ENCODE results near the gene IL6.
"Not testable (repeated sequence)": the region's sequence is repeated elsewhere in the genome, so short reads cannot be mapped to it uniquely, and the experiment has no call there.

IL6 gene

DNA sequence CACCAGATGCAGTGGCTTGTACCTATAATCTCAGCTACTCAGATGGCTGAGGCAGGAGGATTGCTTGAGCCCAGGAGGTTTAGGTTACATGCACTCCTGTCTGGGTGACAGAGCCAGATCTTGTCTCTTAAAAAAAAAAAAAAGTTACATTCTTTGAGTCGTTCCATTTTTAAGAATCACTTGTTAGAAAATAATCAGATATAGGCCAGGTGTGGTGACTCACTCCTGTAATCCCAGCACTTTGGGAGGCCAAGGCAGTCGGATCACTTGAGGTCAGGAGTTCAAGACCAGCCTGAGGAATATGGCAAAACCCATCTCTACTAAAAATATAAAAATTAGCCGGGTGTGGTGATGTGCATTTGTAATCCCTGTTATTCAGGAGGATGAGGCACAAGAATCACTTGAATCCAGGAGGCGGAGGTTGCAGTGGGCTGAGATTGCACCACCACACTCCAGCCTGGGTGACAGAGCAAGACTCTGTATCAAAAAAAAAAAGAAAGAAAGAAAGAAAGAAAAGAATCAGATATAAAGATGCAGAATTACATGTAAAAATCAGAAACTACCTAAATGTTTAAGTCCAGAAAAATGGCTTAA is 52.8 kb downstream of the IL6 start:
- not testable (repeated sequence) for DNase-seq (ENCODE audit: low read depth in 1 of 2, low spot score in 1 of 2)

DNA sequence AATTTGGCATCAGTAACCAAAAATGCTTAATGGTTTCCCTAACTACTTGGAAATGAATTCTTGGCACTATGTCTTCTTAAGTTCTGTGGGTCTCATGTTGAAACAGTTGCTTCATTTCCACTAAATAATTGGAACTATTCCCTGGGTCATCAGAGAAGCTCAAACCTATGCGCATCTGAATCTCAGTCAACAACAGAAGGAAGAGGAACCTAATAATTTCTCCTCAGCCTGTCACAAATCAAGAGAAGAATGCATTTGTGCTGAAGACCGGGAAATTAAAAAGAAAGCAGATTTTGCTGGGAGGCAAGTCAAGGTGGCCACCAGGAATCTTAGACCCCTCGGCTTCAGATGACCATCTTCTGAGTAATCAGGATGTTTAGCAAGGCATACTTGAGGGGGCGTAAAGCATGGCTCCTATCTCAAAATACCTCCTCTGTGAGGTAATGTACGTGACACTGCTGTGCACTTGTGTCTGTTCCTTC is 54.3 kb downstream of the IL6 start:
- DNase-seq (ENCODE audit: low read depth in 1 of 2, low spot score in 1 of 2) = no peak
